ENCODE measurements around the gene LEF1.

LEF1 gene

DNA sequence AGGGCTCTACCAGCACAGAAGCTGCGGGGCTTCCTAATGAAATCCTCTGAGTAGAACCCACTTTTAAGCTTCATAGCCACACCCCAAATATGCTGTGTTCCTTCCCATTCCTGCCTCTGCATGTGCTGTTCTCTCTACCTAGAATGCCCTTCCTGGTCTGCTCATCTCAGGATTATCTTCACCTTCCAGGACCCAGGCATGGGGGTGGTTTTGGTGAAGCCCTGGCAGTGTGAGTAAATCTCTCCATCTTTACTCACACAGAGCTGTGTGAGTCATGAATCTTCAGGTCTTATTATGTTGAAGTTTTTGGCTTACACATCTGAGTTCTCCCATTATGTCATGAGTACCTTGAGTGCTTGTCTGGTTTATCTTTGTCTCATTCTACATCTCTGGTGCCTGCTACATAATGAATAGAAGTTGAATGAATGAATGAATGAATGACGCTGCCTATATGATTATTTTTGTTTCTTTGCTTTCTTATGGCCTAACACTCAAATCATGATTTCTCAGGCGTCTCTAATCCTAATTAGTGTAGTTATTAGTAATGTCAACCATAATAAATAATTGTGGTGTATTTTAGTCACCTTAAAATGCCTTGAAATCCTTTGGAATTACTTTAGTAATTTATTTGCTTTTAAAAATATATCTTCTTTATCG is 137.2 kb downstream of the LEF1 start:
- Histone ChIP-seq H3K9me3 (ENCODE audit: control insufficient read depth, insufficient read depth, low read length) (no peaks in the 10 kb centered on the region), H3K27me3 (ENCODE audit: control insufficient read depth, insufficient read depth, low read length) (no peaks in the 10 kb centered on the region), H3K9ac (ENCODE audit: low read depth, low read length) (no peak overlapping the region), H3K36me3 (ENCODE audit: control insufficient read depth, insufficient read depth, low read length) (peaks cover 65% of the 10 kb centered on the region), H3K4me1 (ENCODE audit: control insufficient read depth, insufficient read depth, low read length) (no peaks in the 10 kb centered on the region), H3K27ac (ENCODE audit: low read depth, low read length) (no peak overlapping the region), H3K4me3 (ENCODE audit: low read depth, low read length) (no peak overlapping the region)

- no peaks in the 10 kb centered on the region for H3K4me1 ChIP-seq (ENCODE audit: control insufficient read depth, insufficient read depth, low read length)
- peaks cover 66% of the 10 kb centered on the region for H3K36me3 ChIP-seq (ENCODE audit: control insufficient read depth, insufficient read depth, low read length)
- H3K27me3 ChIP-seq (ENCODE audit: control insufficient read depth, insufficient read depth, low read length): no peaks in the 10 kb centered on the region
- H3K9ac ChIP-seq (ENCODE audit: low read depth, low read length): no peak overlapping the region
- H3K4me3 ChIP-seq (ENCODE audit: low read depth, low read length): no peak overlapping the region
- H3K27ac ChIP-seq (ENCODE audit: low read depth, low read length): no peak overlapping the region
- H3K9me3 ChIP-seq (ENCODE audit: control insufficient read depth, insufficient read depth, low read length): no peaks in the 10 kb centered on the region
Observed at GRCh38 chr4:108030332-108030731, 138.4 kb downstream of the LEF1 start.

DNA sequence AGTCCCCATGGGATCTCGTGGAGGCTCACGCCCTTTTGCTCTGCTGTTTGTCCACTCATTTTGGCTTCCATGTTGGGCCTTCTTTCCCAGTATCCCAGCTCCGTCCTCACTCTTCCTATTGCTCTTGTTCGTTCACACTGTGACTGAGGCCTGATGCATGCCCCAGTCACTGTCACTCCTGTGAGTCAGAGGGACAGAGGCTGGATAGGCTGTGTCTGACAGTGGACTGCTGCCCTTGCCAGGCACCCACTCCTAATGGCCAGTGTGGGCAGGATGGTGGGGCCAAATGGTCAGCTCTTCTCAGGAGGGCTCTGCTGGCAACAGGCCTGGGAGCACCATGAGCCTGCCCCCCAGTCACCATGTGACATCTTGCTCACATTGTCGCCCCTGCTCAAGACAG is 139.0 kb downstream of the LEF1 start:
- H3K9me3 ChIP-seq (ENCODE audit: control insufficient read depth, insufficient read depth, low read length): no peaks in the 10 kb centered on the region
- no peak overlapping the region for H3K9ac ChIP-seq (ENCODE audit: low read depth, low read length)
- no peak overlapping the region for H3K27ac ChIP-seq (ENCODE audit: low read depth, low read length)
- H3K36me3 ChIP-seq (ENCODE audit: control insufficient read depth, insufficient read depth, low read length): peaks cover 66% of the 10 kb centered on the region
- no peaks in the 10 kb centered on the region for H3K27me3 ChIP-seq (ENCODE audit: control insufficient read depth, insufficient read depth, low read length)
- no peaks in the 10 kb centered on the region for H3K4me1 ChIP-seq (ENCODE audit: control insufficient read depth, insufficient read depth, low read length)
- H3K4me3 ChIP-seq (ENCODE audit: low read depth, low read length): no peak overlapping the region

- no peaks in the 10 kb centered on the region for H3K4me1 ChIP-seq (ENCODE audit: control insufficient read depth, insufficient read depth, low read length)
- H3K4me3 ChIP-seq (ENCODE audit: low read depth, low read length): no peak overlapping the region
- peaks cover 66% of the 10 kb centered on the region for H3K36me3 ChIP-seq (ENCODE audit: control insufficient read depth, insufficient read depth, low read length)
- no peak overlapping the region for H3K9ac ChIP-seq (ENCODE audit: low read depth, low read length)
- no peak overlapping the region for H3K27ac ChIP-seq (ENCODE audit: low read depth, low read length)
- H3K27me3 ChIP-seq (ENCODE audit: control insufficient read depth, insufficient read depth, low read length): no peaks in the 10 kb centered on the region
- no peaks in the 10 kb centered on the region for H3K9me3 ChIP-seq (ENCODE audit: control insufficient read depth, insufficient read depth, low read length)
Observed at GRCh38 chr4:108029016-108029720, 139.6 kb downstream of the LEF1 start.

GRCh38 chr4:108024878-108025165 is 143.9 kb downstream of the LEF1 start:
- H3K4me3 ChIP-seq (ENCODE audit: low read depth, low read length): no peak overlapping the region
- no peak overlapping the region for H3K27ac ChIP-seq (ENCODE audit: low read depth, low read length)
- H3K36me3 ChIP-seq (ENCODE audit: control insufficient read depth, insufficient read depth, low read length): peaks cover 77% of the 10 kb centered on the region
- H3K9me3 ChIP-seq (ENCODE audit: control insufficient read depth, insufficient read depth, low read length): no peaks in the 10 kb centered on the region
- no peaks in the 10 kb centered on the region for H3K27me3 ChIP-seq (ENCODE audit: control insufficient read depth, insufficient read depth, low read length)
- H3K9ac ChIP-seq (ENCODE audit: low read depth, low read length): no peak overlapping the region
- 0 out of 2 replicates have a peak, but pooled peaks cover 6% of the 10 kb centered on the region for H3K4me1 ChIP-seq (ENCODE audit: control insufficient read depth, insufficient read depth, low read length)

- Histone ChIP-seq H3K9ac (ENCODE audit: low read depth, low read length) (no peak overlapping the region), H3K36me3 (ENCODE audit: control insufficient read depth, insufficient read depth, low read length) (peaks cover 78% of the 10 kb centered on the region), H3K27me3 (ENCODE audit: control insufficient read depth, insufficient read depth, low read length) (no peaks in the 10 kb centered on the region), H3K4me1 (ENCODE audit: control insufficient read depth, insufficient read depth, low read length) (0 out of 2 replicates have a peak, but pooled peaks cover 6% of the 10 kb centered on the region), H3K4me3 (ENCODE audit: low read depth, low read length) (no peak overlapping the region), H3K27ac (ENCODE audit: low read depth, low read length) (no peak overlapping the region), H3K9me3 (ENCODE audit: control insufficient read depth, insufficient read depth, low read length) (no peaks in the 10 kb centered on the region)
Observed at GRCh38 chr4:108024085-108024877, 144.5 kb downstream of the LEF1 start.

- Histone ChIP-seq H3K4me3 (ENCODE audit: low read depth, low read length) (no peak overlapping the region), H3K27me3 (ENCODE audit: control insufficient read depth, insufficient read depth, low read length) (no peaks in the 10 kb centered on the region), H3K36me3 (ENCODE audit: control insufficient read depth, insufficient read depth, low read length) (peaks cover 67% of the 10 kb centered on the region), H3K27ac (ENCODE audit: low read depth, low read length) (no peak overlapping the region), H3K9ac (ENCODE audit: low read depth, low read length) (no peak overlapping the region), H3K4me1 (ENCODE audit: control insufficient read depth, insufficient read depth, low read length) (0 out of 2 replicates have a peak, but pooled peaks cover 6% of the 10 kb centered on the region), H3K9me3 (ENCODE audit: control insufficient read depth, insufficient read depth, low read length) (no peaks in the 10 kb centered on the region)
Observed at GRCh38 chr4:108018884-108019187, 149.9 kb downstream of the LEF1 start.

- no peak overlapping the region for H3K27ac ChIP-seq (ENCODE audit: low read depth, low read length)
- H3K4me3 ChIP-seq (ENCODE audit: low read depth, low read length): no peak overlapping the region
- no peaks in the 10 kb centered on the region for H3K9me3 ChIP-seq (ENCODE audit: control insufficient read depth, insufficient read depth, low read length)
- no peaks in the 10 kb centered on the region for H3K27me3 ChIP-seq (ENCODE audit: control insufficient read depth, insufficient read depth, low read length)
- 0 out of 2 replicates have a peak, but pooled peaks cover 6% of the 10 kb centered on the region for H3K4me1 ChIP-seq (ENCODE audit: control insufficient read depth, insufficient read depth, low read length)
- peaks cover 64% of the 10 kb centered on the region for H3K36me3 ChIP-seq (ENCODE audit: control insufficient read depth, insufficient read depth, low read length)
- H3K9ac ChIP-seq (ENCODE audit: low read depth, low read length): no peak overlapping the region
Observed at GRCh38 chr4:108018040-108018883, 150.5 kb downstream of the LEF1 start.

DNA sequence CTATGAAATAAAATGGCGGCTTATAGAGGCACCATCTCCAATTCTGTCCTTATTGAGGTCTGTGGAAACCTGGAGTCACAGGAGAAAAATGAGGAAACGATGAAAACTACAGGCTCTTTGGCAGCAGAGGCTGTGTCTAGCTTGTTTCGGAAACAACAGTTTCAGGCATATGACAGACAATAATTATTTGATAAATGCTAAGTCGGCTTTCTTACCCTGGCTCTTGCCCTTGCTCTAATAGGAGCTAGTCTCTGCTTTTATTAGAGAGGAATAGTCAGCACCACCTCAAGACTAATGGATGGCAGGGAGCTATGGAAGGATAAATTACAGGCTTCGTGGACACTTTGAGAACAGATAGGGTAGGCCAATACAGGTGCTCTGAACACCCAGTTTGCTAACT is 154.8 kb downstream of the LEF1 start:
- H3K9ac ChIP-seq (ENCODE audit: low read depth, low read length): no peak overlapping the region
- no peaks in the 10 kb centered on the region for H3K27me3 ChIP-seq (ENCODE audit: control insufficient read depth, insufficient read depth, low read length)
- no peaks in the 10 kb centered on the region for H3K4me1 ChIP-seq (ENCODE audit: control insufficient read depth, insufficient read depth, low read length)
- peaks cover 58% of the 10 kb centered on the region for H3K36me3 ChIP-seq (ENCODE audit: control insufficient read depth, insufficient read depth, low read length)
- H3K4me3 ChIP-seq (ENCODE audit: low read depth, low read length): no peak overlapping the region
- no peaks in the 10 kb centered on the region for H3K9me3 ChIP-seq (ENCODE audit: control insufficient read depth, insufficient read depth, low read length)
- no peak overlapping the region for H3K27ac ChIP-seq (ENCODE audit: low read depth, low read length)

DNA sequence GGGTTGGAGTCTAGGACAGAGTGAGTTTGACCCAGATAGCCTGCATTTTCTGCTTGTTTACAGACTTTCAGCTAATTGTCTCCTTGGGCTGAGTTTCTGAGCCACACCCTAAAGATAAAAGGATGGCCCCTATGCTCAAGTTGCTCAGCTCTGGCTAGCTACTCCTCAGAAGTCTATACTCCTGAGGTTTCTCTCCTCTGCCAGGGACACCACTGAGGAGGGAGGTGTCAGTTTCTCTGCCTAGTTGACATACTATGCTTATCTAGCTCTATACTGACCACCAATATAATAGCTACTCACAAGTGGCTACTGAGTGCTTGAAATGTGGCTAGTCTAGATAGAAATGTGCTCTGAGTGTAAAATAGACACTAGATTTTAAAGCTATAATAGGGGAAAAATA is 155.4 kb downstream of the LEF1 start:
- H3K36me3 ChIP-seq (ENCODE audit: control insufficient read depth, insufficient read depth, low read length): peaks cover 58% of the 10 kb centered on the region
- H3K9me3 ChIP-seq (ENCODE audit: control insufficient read depth, insufficient read depth, low read length): no peaks in the 10 kb centered on the region
- no peaks in the 10 kb centered on the region for H3K4me1 ChIP-seq (ENCODE audit: control insufficient read depth, insufficient read depth, low read length)
- H3K4me3 ChIP-seq (ENCODE audit: low read depth, low read length): no peak overlapping the region
- no peak overlapping the region for H3K27ac ChIP-seq (ENCODE audit: low read depth, low read length)
- no peaks in the 10 kb centered on the region for H3K27me3 ChIP-seq (ENCODE audit: control insufficient read depth, insufficient read depth, low read length)
- H3K9ac ChIP-seq (ENCODE audit: low read depth, low read length): no peak overlapping the region

Measured in HUES48 (cell line).